ENCODE measurements around the gene MEGF11. TPM values are rescaled to one million over a fixed set of nuclear protein-coding genes. Genes with fewer than 3 reads are reported as not detected.
A peak's percentile ranks its signal among the peaks of the same experiment; 100 is the strongest.
"Not testable (repeated sequence)": the region's sequence is repeated elsewhere in the genome, so short reads cannot be mapped to it uniquely, and the experiment has no call there.

Gene MEGF11
- total RNA-seq, 1 experiment from 2014 or later = not detected

GRCh38 chr15:65896236-65896635 lies 357.3 kb downstream of the MEGF11 start:
- no peak for DNase-seq (ENCODE audit: low read depth)

- no peak for DNase-seq (ENCODE audit: low read depth)
Observed at GRCh38 chr15:65893060-65893459, 360.5 kb downstream of the MEGF11 start.

GRCh38 chr15:65888981-65889380 lies 364.6 kb downstream of the MEGF11 start:
- no peak for DNase-seq (ENCODE audit: low read depth)

- no peak for DNase-seq (ENCODE audit: low read depth)
Observed at GRCh38 chr15:65887565-65887964, 366.0 kb downstream of the MEGF11 start.

GRCh38 chr15:65885668-65886218 lies 367.8 kb downstream of the MEGF11 start:
- no peak for DNase-seq (ENCODE audit: low read depth)

GRCh38 chr15:65884511-65884910 lies 369.0 kb downstream of the MEGF11 start:
- no peak for DNase-seq (ENCODE audit: low read depth)

- no peak for DNase-seq (ENCODE audit: low read depth)
Observed at GRCh38 chr15:65883571-65883970, 370.0 kb downstream of the MEGF11 start.

GRCh38 chr15:65881766-65882434 lies 371.6 kb downstream of the MEGF11 start:
- no peak for DNase-seq (ENCODE audit: low read depth)

- no peak for DNase-seq (ENCODE audit: low read depth)
Observed at GRCh38 chr15:65877749-65878148, 375.8 kb downstream of the MEGF11 start.

GRCh38 chr15:65875458-65875857 lies 378.1 kb downstream of the MEGF11 start:
- DNase-seq (ENCODE audit: low read depth) = no peak

- no peak for DNase-seq (ENCODE audit: low read depth)
Observed at GRCh38 chr15:65873256-65873655, 380.3 kb downstream of the MEGF11 start.

GRCh38 chr15:65872596-65872995 lies 381.0 kb downstream of the MEGF11 start:
- not testable (repeated sequence) for DNase-seq (ENCODE audit: low read depth)

- DNase-seq (ENCODE audit: low read depth) = not testable (repeated sequence)
Observed at GRCh38 chr15:65871886-65872285, 381.7 kb downstream of the MEGF11 start.

GRCh38 chr15:65870889-65871533 lies 382.5 kb downstream of the MEGF11 start:
- DNase-seq (ENCODE audit: low read depth) = peak; percentile 49

- DNase-seq (ENCODE audit: low read depth) = peak; percentile 38
Observed at GRCh38 chr15:65869954-65870871, 383.3 kb downstream of the MEGF11 start.

- DNase-seq (ENCODE audit: low read depth) = peak; percentile 97
Observed at GRCh38 chr15:65869126-65869953, 384.2 kb downstream of the MEGF11 start, which contains the start of gene RAB11A. RAB11A (plus strand) TSS chr15:65869491; CDS start chr15:65869586, 95 bp downstream.

- no peak for DNase-seq (ENCODE audit: low read depth)
Observed at GRCh38 chr15:65868546-65869125, 384.9 kb downstream of the MEGF11 start.

GRCh38 chr15:65867933-65868332 lies 385.6 kb downstream of the MEGF11 start:
- not testable (repeated sequence) for DNase-seq (ENCODE audit: low read depth)

- DNase-seq (ENCODE audit: low read depth) = no peak
Observed at GRCh38 chr15:65867244-65867643, 386.3 kb downstream of the MEGF11 start.

- no peak for DNase-seq (ENCODE audit: low read depth)
Observed at GRCh38 chr15:65863106-65863505, 390.4 kb downstream of the MEGF11 start.

- peak; percentile 95 for DNase-seq (ENCODE audit: low read depth)
Observed at GRCh38 chr15:65862682-65863081, 390.9 kb downstream of the MEGF11 start.
